A549 treated with DMSO at 1 μM for 4 hours (cell line): ENCODE results near the gene ZP3. TPM values are rescaled to one million over a fixed set of nuclear protein-coding genes. Genes with fewer than 3 reads are reported as not detected.

Experiments
- total RNA-seq: library from RNA; stranded (reverse); fragments of 200-300 nt; extraction: Qiagen RNA extraction; gene quantifications from 5 replicates; pipeline ENCODE4 v1.2.3, GENCODE V29; 2022; ENCODE audit warnings: low read depth

ZP3 gene
- total RNA-seq: 17.1 to 22.9 TPM (median 17.7 TPM) in 5 replicates

DNA sequence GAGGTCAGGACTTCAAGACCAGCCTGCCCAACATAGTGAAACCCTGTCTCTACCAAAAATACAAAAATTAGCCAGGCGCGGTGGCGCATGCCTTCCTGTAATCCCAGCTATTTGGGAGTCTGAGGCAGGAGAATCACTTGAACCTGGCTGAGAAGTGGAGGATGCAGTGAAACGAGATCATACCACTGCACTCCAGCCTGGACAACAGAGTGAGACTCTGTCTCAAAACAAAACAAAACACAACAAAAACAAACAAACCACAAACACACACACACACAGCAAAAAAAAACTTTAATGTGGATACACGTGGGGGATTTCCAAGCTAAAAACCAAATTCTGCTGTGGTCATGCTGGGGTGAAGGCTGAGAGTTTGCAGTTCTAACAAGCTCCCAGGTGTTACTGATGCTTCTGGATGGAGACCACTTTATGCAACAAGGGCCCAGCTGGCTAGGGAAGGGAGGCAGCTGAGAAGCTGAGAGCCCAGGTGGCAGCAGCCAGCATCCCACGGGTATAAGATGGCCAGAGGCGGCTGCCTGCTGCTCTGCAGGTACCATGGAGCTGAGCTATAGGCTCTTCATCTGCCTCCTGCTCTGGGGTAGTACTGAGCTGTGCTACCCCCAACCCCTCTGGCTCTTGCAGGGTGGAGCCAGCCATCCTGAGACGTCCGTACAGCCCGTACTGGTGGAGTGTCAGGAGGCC is at the start of gene ZP3:
ZP3 (plus strand) TSS at position 538 of the 699 bp plus-strand sequence; CDS start at position 553, 15 bp downstream.

DNA sequence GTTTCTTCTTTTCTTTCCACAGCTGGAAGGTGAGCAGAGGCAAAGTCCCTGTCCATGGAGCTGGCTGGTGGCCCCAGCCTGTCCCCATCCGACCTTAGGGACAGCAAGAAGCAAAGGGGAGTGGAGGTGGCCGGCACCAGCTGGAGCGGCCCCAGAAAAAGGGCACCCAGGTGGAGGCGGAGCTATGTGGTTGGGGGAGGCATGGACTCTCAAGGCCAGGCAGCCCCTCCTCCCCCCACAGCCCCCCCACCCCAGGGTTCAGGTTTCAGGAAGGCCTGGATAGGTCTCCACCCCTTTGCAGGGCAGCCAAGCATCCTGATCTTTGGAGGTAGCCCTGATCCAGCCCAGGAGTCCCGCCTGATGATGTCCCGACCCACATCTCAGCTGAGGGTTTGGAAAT is 15.2 kb upstream of the ZP3 start, which contains the start of gene SSC4D:
SSC4D (minus strand) TSS at position 161 of the 400 bp plus-strand sequence. CDS start 5,258 bp downstream, outside the sequence.

DNA sequence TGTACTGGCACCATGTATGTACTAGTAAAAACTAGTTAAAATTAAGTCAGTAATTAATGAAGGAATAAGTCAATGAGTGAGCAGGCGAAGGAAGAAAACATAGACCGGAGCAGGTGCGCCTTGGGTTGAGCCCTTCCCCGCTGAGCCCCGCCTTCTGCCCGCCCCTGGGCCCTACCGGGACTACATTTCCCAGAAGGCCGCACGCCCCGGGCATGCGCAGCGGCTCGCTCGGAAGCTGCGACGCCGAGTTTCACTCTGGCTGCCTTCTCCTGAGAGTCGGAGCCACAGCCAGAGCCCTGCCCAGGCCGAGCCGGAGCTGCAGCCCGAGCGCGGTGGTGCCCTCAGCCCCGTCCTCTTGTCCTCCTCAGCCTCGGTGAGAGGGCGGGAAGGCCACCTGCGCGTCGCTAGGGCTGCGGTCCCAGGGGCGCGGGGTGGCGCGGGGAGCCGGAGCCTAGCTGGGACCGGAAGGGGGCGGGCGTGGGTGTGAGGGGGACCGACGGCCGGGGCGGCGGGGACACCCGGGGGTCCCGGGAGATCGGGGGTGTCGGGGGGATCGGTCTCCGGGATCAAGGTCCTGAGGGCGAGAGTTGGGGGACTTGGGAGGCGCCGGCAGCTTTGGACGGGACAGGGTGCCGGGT is 36.8 kb downstream of the ZP3 start, which contains the start of gene DTX2:
DTX2 (plus strand) TSS at position 246 of the 638 bp plus-strand sequence. CDS start 18,801 bp downstream, outside the sequence.

Other genes with a start within 250 kb of the ZP3 start
- 5.9 to 8.0 TPM (median 6.7 TPM) in 5 replicates for gene SRRM3, start 223.1 kb upstream of the ZP3 start, total RNA-seq
- gene HSPB1, start 122.3 kb upstream of the ZP3 start, total RNA-seq: 667 to 1,061 TPM (median 898 TPM) in 5 replicates
- gene YWHAG, start 66.0 kb upstream of the ZP3 start, total RNA-seq: 239 to 276 TPM (median 250 TPM) in 5 replicates
- 0.96 to 1.4 TPM (median 1.2 TPM) in 5 replicates for gene SSC4D, start 15.3 kb upstream of the ZP3 start, total RNA-seq
- 39.4 to 49.9 TPM (median 41.1 TPM) in 5 replicates for gene DTX2, start 36.8 kb downstream of the ZP3 start, total RNA-seq
- gene UPK3B, start 85.6 kb downstream of the ZP3 start, total RNA-seq: 10.4 to 20.2 TPM (median 18.3 TPM) in 5 replicates
- gene SPDYE16, start 118.3 kb downstream of the ZP3 start, total RNA-seq: 0.10 TPM in 1 of 5 replicates, not detected in the others
- gene POMZP3, start 202.3 kb downstream of the ZP3 start, total RNA-seq: 23.1 to 25.2 TPM (median 24.9 TPM) in 5 replicates